Measurements from ENCODE around the gene CSF1R. TPM values are rescaled to one million over a fixed set of nuclear protein-coding genes. Genes with fewer than 3 reads are reported as not detected.
"Not testable (repeated sequence)": the region's sequence is repeated elsewhere in the genome, so short reads cannot be mapped to it uniquely, and the experiment has no call there.

Gene CSF1R
- total RNA-seq, 2 experiments from 2014 or later, result 0.41 to 0.78 TPM

GRCh38 chr5:150038547-150038946, 47.8 kb downstream of the CSF1R start:
- Mint-ChIP-seq H3K4me1 (ENCODE audit: low read depth) (peaks cover 1% of the 10 kb centered on the region), H3K9me3 (no peaks in the 10 kb centered on the region), H3K27ac (no peak overlapping the region), H3K36me3 (peaks cover 56% of the 10 kb centered on the region), H3K27me3 (no peaks in the 10 kb centered on the region), H3K4me3 (no peak overlapping the region)
- POLR2A ChIA-PET, result no interaction called here
- intact Hi-C loops (cut with micrococcal nuclease), result no loop called here
- CTCF ChIA-PET, result interaction anchor here (0.6 kb wide), 1 partner anchor 696 kb away, joined by 3 read pairs; no protein-coding TSS in a partner anchor
- DNase-seq, result no peak

- CTCF ChIA-PET, result no interaction called here
- DNase-seq, result no peak
- intact Hi-C loops (cut with micrococcal nuclease), result no loop called here
- H3K9me3 Mint-ChIP-seq, result no peaks in the 10 kb centered on the region
- peaks cover 53% of the 10 kb centered on the region for H3K36me3 Mint-ChIP-seq
- H3K4me3 Mint-ChIP-seq, result no peak overlapping the region
- POLR2A ChIA-PET, result no interaction called here
- H3K27me3 Mint-ChIP-seq, result no peaks in the 10 kb centered on the region
- no peak overlapping the region for H3K27ac Mint-ChIP-seq
- no peaks in the 10 kb centered on the region for H3K4me1 Mint-ChIP-seq (ENCODE audit: low read depth)
Observed at GRCh38 chr5:150036513-150036912, 49.8 kb downstream of the CSF1R start.

DNA sequence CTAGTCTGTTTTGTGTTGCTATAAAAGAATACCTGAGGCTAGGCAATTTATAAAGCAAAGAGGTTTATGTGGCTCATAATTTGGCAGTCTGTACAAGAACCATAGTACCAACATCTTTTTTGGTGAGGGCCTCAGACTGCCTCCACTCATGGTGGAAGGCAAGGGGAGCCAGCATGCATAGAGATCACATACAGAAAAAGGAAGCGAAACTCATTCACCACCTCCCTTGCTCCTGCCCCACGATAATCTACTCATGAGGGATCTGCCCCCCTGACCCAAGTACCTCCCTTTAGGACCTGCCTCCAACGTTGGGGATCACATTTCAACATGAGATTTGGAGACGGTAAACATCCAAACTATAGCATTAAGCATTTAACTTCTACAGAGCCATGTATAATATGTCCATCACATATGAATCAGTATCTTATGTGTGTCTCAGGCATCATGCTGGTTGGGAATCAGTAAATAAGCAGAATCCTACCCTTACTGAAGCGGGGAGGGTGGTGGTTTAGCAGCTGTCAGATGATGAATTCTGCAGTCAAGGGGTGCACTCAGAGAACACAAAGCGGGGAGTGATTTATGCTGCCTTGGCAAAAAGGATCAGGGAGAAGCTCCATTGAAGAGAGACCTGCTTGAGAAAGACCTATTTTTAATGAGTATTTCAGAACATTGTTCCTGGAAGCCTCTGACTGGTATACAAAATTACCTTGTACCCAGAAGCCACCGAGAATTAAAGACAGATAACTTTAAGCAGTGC, 51.0 kb downstream of the CSF1R start:
- Mint-ChIP-seq H3K27me3 (no peaks in the 10 kb centered on the region), H3K27ac (no peak overlapping the region), H3K36me3 (peaks cover 47% of the 10 kb centered on the region), H3K9me3 (no peaks in the 10 kb centered on the region), H3K4me1 (ENCODE audit: low read depth) (no peaks in the 10 kb centered on the region), H3K4me3 (no peak overlapping the region)
- CTCF ChIA-PET, result interaction anchor here (0.6 to 0.7 kb wide), 2 partner anchors 13 to 596 kb away, joined by 3 read pairs; no protein-coding TSS in a partner anchor
- POLR2A ChIA-PET, result interaction anchor here (1.2 to 1.8 kb wide), 2 partner anchors 29 to 75 kb away, joined by 3 read pairs; partner anchors contain the start of gene SLC26A2
- DNase-seq, result no peak
- intact Hi-C loops (cut with micrococcal nuclease), result no loop called here

DNA sequence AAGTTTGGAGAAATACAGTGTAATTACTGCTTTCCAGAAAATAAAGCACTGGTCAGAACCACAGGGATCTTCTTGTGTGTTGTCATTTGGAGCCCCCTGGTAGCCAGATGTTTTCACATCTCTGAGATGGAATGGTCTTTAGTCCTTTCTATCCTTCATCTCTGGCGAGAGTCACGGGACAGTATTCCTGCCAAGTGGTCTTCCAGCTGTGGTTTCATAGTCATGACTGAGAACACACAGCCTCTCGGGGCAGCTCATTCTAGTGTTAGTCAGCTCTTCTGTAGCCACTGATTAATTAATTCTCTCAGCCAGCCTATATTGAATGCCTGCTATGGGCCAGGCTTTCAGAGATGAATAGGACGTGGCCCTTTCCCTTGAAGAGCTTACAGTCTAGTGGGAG, 51.7 kb downstream of the CSF1R start:
- H3K36me3 Mint-ChIP-seq, result peaks cover 49% of the 10 kb centered on the region
- no peak overlapping the region for H3K4me3 Mint-ChIP-seq
- intact Hi-C loops (cut with micrococcal nuclease), result no loop called here
- H3K4me1 Mint-ChIP-seq (ENCODE audit: low read depth), result no peaks in the 10 kb centered on the region
- no peak for DNase-seq
- H3K27ac Mint-ChIP-seq, result no peak overlapping the region
- CTCF ChIA-PET, result interaction anchor here (0.7 kb wide), 1 partner anchor 12 kb away, joined by 3 read pairs; no protein-coding TSS in a partner anchor
- no peaks in the 10 kb centered on the region for H3K9me3 Mint-ChIP-seq
- H3K27me3 Mint-ChIP-seq, result no peaks in the 10 kb centered on the region
- POLR2A ChIA-PET, result interaction anchor here (1.8 kb wide), 1 partner anchor 29 kb away, joined by 3 read pairs; no protein-coding TSS in a partner anchor

DNA sequence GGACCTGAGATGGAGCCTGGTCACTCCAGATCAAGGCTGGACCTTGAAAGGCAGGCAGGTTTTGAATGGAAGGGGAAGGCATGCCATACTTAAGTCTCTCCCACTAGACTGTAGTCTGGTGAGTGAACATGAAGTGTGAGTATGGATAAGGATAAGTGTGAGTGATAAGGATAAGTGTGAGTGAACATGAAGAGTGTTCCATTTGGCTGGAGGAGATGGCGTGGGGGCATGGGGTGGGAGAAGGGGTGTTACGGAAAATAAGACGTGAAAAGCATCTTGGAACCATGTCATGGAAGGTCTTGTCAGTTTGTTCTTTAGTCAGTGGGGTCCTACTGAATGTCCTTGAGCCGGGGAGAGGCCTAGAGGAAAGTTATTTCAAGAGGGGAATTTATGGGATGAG, 53.0 kb downstream of the CSF1R start:
- Mint-ChIP-seq H3K9me3 (no peaks in the 10 kb centered on the region), H3K27me3 (no peaks in the 10 kb centered on the region), H3K27ac (no peak overlapping the region), H3K36me3 (peaks cover 48% of the 10 kb centered on the region), H3K4me3 (no peak overlapping the region), H3K4me1 (ENCODE audit: low read depth) (no peaks in the 10 kb centered on the region)
- CTCF ChIA-PET, result no interaction called here
- DNase-seq, result no peak
- intact Hi-C loops (cut with micrococcal nuclease), result no loop called here
- POLR2A ChIA-PET, result interaction anchor here (1.8 kb wide), 1 partner anchor 31 kb away, joined by 3 read pairs; no protein-coding TSS in a partner anchor

DNA sequence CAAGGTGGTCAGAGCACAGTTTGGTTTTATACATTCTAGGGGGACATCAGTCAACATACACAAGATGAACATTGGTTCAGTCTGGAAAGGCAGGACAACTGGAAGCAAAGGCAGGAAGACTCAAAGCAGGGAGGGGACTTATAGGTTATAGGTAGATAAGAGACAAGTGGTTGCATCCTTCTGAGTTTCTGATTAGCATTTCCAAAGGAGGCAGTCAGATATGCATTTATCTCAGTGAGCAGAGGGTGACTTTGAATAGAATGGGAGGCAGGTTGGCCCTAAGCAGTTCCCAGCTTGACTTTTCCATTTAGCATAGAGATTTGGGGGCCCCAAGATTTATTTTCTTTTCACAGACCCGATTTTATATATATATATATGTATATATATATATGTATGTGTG, 58.3 kb downstream of the CSF1R start:
- peaks cover 40% of the 10 kb centered on the region for H3K36me3 Mint-ChIP-seq
- H3K4me3 Mint-ChIP-seq; intact Hi-C loops (cut with micrococcal nuclease); DNase-seq; H3K27me3 Mint-ChIP-seq; H3K27ac Mint-ChIP-seq; CTCF ChIA-PET; H3K9me3 Mint-ChIP-seq; H3K4me1 Mint-ChIP-seq (ENCODE audit: low read depth): not testable (repeated sequence)
- POLR2A ChIA-PET, result interaction anchor here (0.7 kb wide), 1 partner anchor 15 kb away, joined by 4 read pairs; no protein-coding TSS in a partner anchor

DNA sequence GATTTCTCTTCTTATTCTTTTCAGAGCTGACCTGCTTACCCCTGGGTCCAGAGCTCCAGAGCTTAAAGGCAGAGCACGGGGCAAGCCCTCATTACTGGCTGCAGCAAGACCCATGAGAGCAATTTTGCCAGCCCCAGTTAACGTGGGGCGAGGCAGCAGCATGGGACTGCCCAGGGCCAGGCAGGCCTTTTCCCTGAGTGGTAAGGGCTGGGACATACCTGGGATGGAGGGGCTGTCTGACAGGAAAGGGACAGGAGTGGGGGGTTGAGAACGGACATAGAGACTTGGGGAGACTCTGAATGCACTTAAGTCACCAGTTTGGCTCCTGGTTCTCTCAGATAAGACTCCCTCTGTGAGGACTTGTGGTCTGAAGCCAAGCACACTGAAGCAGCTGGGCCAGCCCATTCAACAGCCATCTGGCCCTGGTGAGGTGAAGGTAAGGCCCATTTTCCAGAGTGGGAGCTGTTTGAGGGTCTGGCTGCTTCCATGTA, 59.6 kb downstream of the CSF1R start:
- H3K36me3 Mint-ChIP-seq, result peaks cover 42% of the 10 kb centered on the region
- no peaks in the 10 kb centered on the region for H3K27me3 Mint-ChIP-seq
- peaks cover 4% of the 10 kb centered on the region for H3K4me1 Mint-ChIP-seq (ENCODE audit: low read depth)
- no peak overlapping the region for H3K4me3 Mint-ChIP-seq
- H3K9me3 Mint-ChIP-seq, result no peaks in the 10 kb centered on the region
- ChIA-PET POLR2A (no interaction called here), CTCF (no interaction called here)
- no peak for DNase-seq
- no peak overlapping the region for H3K27ac Mint-ChIP-seq
- intact Hi-C loops (cut with micrococcal nuclease), result loop anchor here (1.0 kb wide), 1 partner anchor 18 kb away; no protein-coding TSS in a partner anchor

- peaks cover 47% of the 10 kb centered on the region for H3K36me3 Mint-ChIP-seq
Observed at GRCh38 chr5:150024346-150024984, 61.9 kb downstream of the CSF1R start.

DNA sequence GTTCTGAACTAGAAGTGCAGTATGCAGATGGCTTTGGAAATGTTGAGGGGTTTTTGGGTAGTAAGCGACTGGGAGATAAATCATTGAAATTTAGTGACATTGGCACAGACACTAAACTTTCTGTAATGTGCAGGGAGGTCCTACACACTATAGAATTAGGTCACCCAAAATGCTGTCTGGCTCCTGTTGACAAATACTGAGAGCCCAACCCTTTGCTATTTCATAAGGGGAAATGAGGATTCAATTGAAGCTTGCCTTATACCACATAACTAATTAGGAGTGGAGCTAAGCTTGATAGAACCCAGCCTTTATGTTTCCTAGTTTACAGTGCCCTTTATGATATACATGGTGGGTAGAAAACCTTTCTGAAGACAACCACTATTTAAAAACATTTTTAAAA, 63.2 kb downstream of the CSF1R start:
- intact Hi-C loops (cut with micrococcal nuclease), result no loop called here
- H3K4me3 Mint-ChIP-seq, result no peak overlapping the region
- DNase-seq, result no peak
- H3K36me3 Mint-ChIP-seq, result peaks cover 57% of the 10 kb centered on the region
- CTCF ChIA-PET, result interaction anchor here (1.4 kb wide), 1 partner anchor 32 kb away, joined by 7 read pairs; no protein-coding TSS in a partner anchor
- no peak overlapping the region for H3K27ac Mint-ChIP-seq
- H3K4me1 Mint-ChIP-seq (ENCODE audit: low read depth), result peaks cover 15% of the 10 kb centered on the region
- H3K9me3 Mint-ChIP-seq, result no peaks in the 10 kb centered on the region
- POLR2A ChIA-PET, result no interaction called here
- no peaks in the 10 kb centered on the region for H3K27me3 Mint-ChIP-seq

More at GRCh38 chr5:150024346-150024984, 61.9 kb downstream of the CSF1R start:
- no peak for DNase-seq
- ChIA-PET CTCF (no interaction called here), POLR2A (no interaction called here)
- H3K4me1 Mint-ChIP-seq (ENCODE audit: low read depth), result peaks cover 15% of the 10 kb centered on the region
- H3K27ac Mint-ChIP-seq, result no peak overlapping the region
- no peaks in the 10 kb centered on the region for H3K9me3 Mint-ChIP-seq
- intact Hi-C loops (cut with micrococcal nuclease), result no loop called here
- no peaks in the 10 kb centered on the region for H3K27me3 Mint-ChIP-seq
- H3K4me3 Mint-ChIP-seq, result no peak overlapping the region

DNA sequence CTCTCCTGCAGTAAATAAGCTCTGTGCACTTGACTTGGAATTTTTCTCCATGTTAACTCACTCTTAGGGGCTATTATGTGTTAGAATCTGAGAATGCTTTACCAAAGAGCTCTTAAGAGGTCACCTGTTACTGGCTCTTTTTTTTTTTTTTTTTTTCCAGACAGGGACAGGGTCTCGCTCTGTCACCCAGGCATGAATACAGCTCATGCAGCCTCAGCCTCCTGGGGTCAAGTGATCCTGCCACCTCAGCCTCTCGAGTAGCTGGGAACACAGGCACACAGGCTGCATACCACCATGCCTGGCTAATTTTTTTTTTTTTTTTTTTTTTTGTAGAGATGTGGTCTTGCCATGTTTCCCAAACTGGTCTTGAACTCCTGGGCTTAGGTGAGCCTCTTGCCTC, 63.7 kb downstream of the CSF1R start:
- no peak overlapping the region for H3K4me3 Mint-ChIP-seq
- peaks cover 54% of the 10 kb centered on the region for H3K36me3 Mint-ChIP-seq
- H3K4me1 Mint-ChIP-seq (ENCODE audit: low read depth), result peaks cover 15% of the 10 kb centered on the region
- no peaks in the 10 kb centered on the region for H3K9me3 Mint-ChIP-seq
- POLR2A ChIA-PET, result no interaction called here
- DNase-seq, result no peak
- no peaks in the 10 kb centered on the region for H3K27me3 Mint-ChIP-seq
- intact Hi-C loops (cut with micrococcal nuclease), result no loop called here
- CTCF ChIA-PET, result interaction anchor here (0.9 to 1.4 kb wide), 2 partner anchors 12 to 32 kb away, joined by 3 to 7 read pairs; no protein-coding TSS in a partner anchor
- H3K27ac Mint-ChIP-seq, result no peak overlapping the region

- intact Hi-C loops (cut with micrococcal nuclease), result no loop called here
- no peak for DNase-seq
- Mint-ChIP-seq H3K9me3 (no peaks in the 10 kb centered on the region), H3K27me3 (no peaks in the 10 kb centered on the region), H3K36me3 (peaks cover 58% of the 10 kb centered on the region), H3K27ac (peak overlapping the region; percentile 38), H3K4me1 (ENCODE audit: low read depth) (peaks cover 15% of the 10 kb centered on the region), H3K4me3 (no peak overlapping the region)
- CTCF ChIA-PET, result interaction anchor here (0.6 to 1.4 kb wide), 3 partner anchors 13 to 66 kb away, joined by 3 to 7 read pairs (median 5); no protein-coding TSS in a partner anchor
- POLR2A ChIA-PET, result no interaction called here
Observed at GRCh38 chr5:150022158-150022531, 64.2 kb downstream of the CSF1R start.

DNA sequence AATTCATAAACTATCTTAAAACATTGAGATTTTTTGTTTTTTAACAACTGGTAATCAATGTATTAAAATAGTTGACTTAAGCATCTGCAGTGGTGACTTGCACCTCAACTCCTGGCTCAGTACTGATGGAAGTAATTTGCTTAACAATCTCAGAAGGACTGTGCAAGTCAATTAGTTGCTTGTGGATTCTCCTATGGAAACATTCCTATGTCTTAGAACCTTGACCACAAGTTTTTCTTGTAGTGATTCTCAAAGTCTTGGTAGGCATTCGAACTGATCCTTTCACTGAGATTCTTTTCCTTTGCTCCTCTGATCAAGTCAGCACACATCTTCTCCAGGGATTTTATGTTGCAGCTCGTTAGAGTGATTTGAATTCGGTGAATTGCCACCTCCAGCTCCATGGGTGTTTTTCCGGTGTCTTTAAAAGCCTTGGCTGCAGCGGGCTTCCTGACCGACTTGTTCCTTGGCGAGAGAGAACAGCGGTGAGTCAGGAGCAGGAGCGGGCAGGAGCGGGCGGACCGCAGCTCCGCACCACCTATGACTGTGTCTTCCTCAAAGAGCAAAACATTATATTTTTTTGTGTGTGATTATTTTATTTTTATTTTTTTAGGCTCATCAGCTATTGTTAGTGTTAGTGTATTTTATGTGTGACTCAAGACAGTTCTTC, 64.7 kb downstream of the CSF1R start:
- DNase-seq, result no peak
- Mint-ChIP-seq H3K4me3 (no peak overlapping the region), H3K4me1 (ENCODE audit: low read depth) (peaks cover 16% of the 10 kb centered on the region), H3K36me3 (peaks cover 60% of the 10 kb centered on the region), H3K9me3 (no peaks in the 10 kb centered on the region), H3K27ac (peak overlapping the region; percentile 38), H3K27me3 (no peaks in the 10 kb centered on the region)
- ChIA-PET POLR2A (no interaction called here), CTCF (interaction anchor here (0.6 to 1.4 kb wide), 6 partner anchors 9 to 66 kb away, joined by 3 to 7 read pairs (median 3); no protein-coding TSS in a partner anchor)
- intact Hi-C loops (cut with micrococcal nuclease), result no loop called here
